Measurements from ENCODE around the gene RALGPS2.

RALGPS2 gene

DNA sequence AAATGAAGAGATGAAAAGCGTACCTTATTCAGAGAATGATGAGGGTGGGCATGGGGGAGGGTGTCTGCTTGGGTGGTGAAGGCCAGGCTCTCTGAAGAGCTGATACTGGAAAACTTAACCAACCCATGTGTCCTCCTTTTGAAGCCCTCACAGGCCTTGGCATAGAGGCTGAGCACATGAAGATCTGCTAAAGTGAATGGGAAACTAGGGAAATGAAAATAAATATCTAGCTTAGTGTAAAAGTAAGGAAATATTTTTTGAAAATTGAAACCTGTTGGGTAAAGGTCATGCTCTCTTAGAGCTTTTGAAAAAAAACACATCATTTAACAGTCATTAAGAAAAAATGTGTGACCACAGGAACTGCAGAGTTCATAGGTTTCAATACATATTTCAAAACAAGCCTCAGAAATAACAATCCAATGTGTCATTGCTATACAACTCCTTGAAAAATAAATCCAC is 40.5 kb upstream of the RALGPS2 start:
- DNase-seq (ENCODE audit: low spot score) = peak; percentile 16
- in situ Hi-C loops (cut with MboI; ENCODE audit: low sequenced_read_pairs, unreplicated experiment) = no loop called here
- TF ChIP-seq, protein P1, sequence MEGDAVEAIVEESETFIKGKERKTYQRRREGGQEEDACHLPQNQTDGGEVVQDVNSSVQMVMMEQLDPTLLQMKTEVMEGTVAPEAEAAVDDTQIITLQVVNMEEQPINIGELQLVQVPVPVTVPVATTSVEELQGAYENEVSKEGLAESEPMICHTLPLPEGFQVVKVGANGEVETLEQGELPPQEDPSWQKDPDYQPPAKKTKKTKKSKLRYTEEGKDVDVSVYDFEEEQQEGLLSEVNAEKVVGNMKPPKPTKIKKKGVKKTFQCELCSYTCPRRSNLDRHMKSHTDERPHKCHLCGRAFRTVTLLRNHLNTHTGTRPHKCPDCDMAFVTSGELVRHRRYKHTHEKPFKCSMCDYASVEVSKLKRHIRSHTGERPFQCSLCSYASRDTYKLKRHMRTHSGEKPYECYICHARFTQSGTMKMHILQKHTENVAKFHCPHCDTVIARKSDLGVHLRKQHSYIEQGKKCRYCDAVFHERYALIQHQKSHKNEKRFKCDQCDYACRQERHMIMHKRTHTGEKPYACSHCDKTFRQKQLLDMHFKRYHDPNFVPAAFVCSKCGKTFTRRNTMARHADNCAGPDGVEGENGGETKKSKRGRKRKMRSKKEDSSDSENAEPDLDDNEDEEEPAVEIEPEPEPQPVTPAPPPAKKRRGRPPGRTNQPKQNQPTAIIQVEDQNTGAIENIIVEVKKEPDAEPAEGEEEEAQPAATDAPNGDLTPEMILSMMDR (IDR thresholded peaks at IDR 0.05; ENCODE audit: borderline replicate concordance, control extremely low read depth, extremely low read depth, insufficient read depth, missing control alignments) = no peak

DNA sequence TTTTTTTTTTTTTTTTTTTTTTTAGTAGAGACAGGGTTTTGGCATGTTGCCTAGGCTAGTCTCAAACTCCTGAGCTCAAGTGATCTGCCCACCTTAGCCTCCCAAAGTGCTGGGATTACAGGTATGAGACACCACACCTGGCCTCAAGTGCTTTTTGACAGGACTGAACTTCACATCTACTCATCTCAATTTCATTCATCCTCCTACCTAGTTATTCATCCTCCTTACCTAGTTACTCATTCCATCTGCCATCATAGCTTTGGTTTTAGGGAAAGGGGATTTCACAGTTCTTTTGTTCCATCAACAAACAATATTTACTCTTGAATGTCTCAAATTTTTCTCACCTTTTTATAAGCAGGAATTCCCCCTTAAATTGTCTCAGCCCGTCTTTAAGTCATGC is 38.6 kb upstream of the RALGPS2 start:
- in situ Hi-C loops (cut with MboI; ENCODE audit: low sequenced_read_pairs, unreplicated experiment) = no loop called here

DNA sequence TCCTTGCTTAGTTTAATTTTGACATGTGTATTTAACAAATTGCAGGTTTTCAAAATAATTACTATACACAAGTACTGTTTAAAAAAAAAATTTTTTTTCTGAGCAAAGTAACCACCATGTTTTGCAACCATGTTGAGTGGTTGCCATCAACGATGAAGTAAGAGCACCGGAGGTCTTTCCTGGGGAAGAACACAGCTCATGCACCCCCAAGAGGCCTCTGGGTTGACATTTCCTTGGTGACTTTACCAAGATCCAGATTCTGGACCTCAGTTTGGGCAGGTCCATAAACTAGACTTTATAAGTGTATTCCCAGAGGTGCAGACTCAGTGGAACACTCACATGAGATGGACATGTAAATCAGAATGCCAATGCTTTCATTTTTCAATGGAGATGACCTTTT is 36.8 kb upstream of the RALGPS2 start:
- no peak for DNase-seq (ENCODE audit: low spot score)
- in situ Hi-C loops (cut with MboI; ENCODE audit: low sequenced_read_pairs, unreplicated experiment) = no loop called here
- TF ChIP-seq, protein P1 (IDR thresholded peaks at IDR 0.05; ENCODE audit: borderline replicate concordance, control extremely low read depth, extremely low read depth, insufficient read depth, missing control alignments) = no peak

More for the DNA sequence above, 38.6 kb upstream of the RALGPS2 start:
- TF ChIP-seq, protein P1 (IDR thresholded peaks at IDR 0.05; ENCODE audit: borderline replicate concordance, control extremely low read depth, extremely low read depth, insufficient read depth, missing control alignments) = no peak
- DNase-seq (ENCODE audit: low spot score) = no peak

DNA sequence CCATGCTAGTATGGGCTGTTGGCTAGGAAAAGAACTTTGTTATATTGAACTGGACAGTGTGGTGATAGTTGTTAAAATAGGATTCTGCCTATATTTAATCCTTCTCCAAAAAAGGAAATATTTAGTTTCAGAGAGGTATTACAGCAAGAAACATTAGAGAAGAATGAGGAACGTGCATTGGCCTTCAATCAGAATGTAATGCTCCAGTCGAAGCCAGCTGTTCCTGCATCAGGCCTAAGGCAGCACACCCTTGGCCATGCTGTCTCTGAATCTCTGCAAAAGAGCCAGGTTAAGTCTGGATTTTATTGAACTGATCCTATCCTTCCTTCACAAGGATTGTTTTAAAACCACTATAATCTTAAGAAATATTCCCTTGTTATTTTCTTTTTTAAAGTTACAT is 35.3 kb upstream of the RALGPS2 start:
- no peak for DNase-seq (ENCODE audit: low spot score)
- TF ChIP-seq, protein P1 (IDR thresholded peaks at IDR 0.05; ENCODE audit: borderline replicate concordance, control extremely low read depth, extremely low read depth, insufficient read depth, missing control alignments) = no peak
- in situ Hi-C loops (cut with MboI; ENCODE audit: low sequenced_read_pairs, unreplicated experiment) = no loop called here

DNA sequence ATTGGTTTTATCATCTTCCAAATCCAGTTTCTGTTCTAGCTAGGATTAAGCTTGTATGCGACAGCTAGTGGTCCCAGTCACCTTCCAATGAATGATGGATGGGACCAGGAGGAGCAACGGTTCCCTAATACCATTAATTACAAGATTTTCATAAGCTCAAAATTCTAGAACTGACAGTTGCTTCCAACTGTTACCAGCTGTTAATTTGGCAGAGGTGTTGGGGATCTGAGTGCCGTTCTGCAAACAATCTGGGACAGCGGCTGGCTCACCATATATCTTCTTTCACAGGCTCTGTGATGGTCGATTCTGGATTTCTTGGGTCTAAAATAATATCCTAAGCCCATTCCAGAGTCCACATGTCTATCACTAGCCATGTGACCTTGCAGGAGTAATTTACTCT is 34.5 kb upstream of the RALGPS2 start:
- TF ChIP-seq, protein P1 (IDR thresholded peaks at IDR 0.05; ENCODE audit: borderline replicate concordance, control extremely low read depth, extremely low read depth, insufficient read depth, missing control alignments) = no peak
- in situ Hi-C loops (cut with MboI; ENCODE audit: low sequenced_read_pairs, unreplicated experiment) = no loop called here
- no peak for DNase-seq (ENCODE audit: low spot score)

GRCh38 chr1:178692564-178693327 is 32.3 kb upstream of the RALGPS2 start:
- in situ Hi-C loops (cut with MboI; ENCODE audit: low sequenced_read_pairs, unreplicated experiment) = no loop called here
- DNase-seq (ENCODE audit: low spot score) = no peak
- TF ChIP-seq, protein P1 (IDR thresholded peaks at IDR 0.05; ENCODE audit: borderline replicate concordance, control extremely low read depth, extremely low read depth, insufficient read depth, missing control alignments) = no peak
